HL-60/S4 treated with phorbol 12-myristate 13-acetate at 8.2 ng/mL for 4 days and 3 days (cell line): ENCODE results near the gene KIAA1958.

ENCODE experiments used
- in situ Hi-C: fragments of 300-500 bp; cut with MboI; formaldehyde crosslinking; loops from 2 replicates; pipeline ENCODE4 v1.15.0; 2022; ENCODE audit warnings: low sequenced_read_pairs

The KIAA1958 gene

DNA sequence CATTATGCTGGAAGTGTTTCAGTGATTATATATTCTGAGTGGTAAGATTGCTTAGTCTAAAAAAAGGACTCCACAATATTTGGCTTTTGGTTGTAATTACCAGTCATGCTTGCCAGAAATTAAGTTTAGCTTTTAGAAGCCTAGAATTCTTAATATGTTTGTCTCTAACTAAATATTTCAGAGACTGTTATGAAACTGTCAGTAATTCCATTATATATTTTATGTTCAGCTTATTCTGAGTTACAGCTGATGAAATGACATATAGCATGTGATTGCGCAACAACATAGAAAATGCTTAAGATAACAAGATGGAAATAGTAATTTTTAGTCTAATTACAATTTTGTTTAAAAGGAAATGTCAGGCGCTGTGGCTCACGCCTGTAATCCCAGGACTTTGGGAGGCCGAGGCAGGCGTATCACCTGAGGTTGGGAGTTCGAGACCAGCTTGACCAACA is 44.2 kb downstream of the KIAA1958 start:
- in situ Hi-C loops, result no loop called here

- in situ Hi-C loops, result no loop called here
Observed at GRCh38 chr9:112531666-112532282, 45.1 kb downstream of the KIAA1958 start.

DNA sequence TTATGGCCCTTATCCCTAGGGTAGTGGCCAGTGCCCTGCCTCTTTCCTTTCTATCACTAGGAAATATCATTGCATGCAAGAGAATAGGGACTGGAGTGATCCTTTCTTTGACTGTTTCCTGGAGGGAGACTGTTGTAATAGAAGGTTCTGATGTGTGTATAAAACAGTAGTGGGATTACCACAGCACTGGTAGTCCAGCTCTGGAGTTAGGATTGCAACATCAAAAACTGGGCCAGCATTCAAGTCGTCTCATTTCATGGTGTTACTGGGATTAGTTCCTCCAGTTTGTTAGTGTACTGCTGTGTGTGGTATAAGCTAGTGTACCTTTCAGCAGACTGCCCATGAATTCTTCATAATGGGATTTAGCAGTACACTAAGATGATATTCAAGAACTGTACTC is 45.8 kb downstream of the KIAA1958 start:
- in situ Hi-C loops, result no loop called here

- in situ Hi-C loops, result no loop called here
Observed at GRCh38 chr9:112533660-112534059, 47.0 kb downstream of the KIAA1958 start.

DNA sequence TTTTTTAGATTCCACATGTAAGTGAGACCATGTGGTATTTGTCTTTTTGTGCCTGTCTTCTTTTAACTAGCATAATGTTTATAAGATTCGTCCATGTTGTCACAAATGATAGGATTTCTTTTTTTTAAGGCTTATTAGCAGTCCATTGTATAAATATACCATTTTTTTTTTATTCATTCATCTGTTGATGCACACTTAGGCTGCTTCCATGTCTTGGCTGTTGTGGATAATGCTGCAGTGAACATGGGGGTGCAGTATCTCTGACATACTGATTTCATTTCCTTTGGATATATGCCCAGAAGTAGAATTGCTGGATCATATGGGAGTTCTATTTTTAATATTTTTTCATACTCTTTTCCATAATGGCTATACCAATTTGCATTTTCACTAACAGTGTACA is 48.7 kb downstream of the KIAA1958 start:
- in situ Hi-C loops, result no loop called here

DNA sequence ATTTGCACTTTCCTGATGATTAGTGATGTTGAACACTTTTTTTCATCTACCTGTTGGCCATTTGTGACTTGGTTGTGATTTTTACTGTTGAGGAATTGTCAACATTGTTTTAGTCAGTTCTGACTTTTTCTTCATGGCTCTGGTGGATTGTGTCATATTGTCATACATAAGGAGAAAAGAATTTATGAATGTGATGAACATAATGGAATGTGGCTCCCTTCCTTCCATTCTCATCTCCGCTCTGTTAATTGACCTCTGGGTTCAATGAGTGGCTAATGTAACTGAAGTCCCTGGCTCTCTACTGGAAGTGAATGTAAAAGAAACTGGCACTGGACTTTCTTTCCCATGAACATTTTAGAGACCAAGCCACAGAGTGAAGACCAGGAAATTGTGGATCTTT is 49.2 kb downstream of the KIAA1958 start:
- in situ Hi-C loops, result no loop called here

DNA sequence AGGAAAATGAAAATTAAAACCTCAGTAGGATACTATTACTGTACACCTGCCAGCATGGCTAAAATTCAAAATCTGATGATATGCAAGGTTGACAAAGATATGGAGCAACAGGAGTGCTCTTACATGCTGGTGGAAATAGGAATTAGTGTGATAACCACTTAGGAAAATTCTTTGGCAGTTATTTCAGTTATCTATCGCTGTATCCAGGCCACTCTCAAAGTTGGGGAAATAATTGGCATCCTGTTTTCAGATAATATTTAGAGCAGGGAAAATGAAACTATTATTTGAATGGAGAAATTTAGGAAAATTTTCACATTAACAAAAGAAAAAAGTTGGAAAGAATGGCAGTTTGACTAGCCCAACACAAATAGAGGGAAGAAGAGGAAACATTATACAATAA is 50.9 kb downstream of the KIAA1958 start:
- in situ Hi-C loops, result no loop called here

DNA sequence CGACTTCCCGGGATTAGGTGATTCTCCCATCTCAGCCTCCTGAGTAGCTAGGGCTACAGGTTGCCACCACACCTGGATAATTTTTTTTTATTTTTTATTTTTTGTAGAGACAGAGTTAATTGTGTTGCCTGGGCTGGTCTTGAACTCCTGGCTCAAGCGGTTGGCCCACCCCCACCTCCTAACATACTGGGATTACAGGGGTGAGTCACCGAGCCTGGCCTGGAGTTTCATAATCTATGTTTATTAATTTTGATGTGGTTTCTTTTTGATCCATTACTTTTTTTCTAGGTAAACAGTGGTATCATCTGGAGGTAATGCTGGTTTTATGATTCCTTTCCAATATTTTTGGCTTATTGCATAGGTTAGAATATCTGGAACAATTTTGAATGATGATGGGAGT is 54.2 kb downstream of the KIAA1958 start:
- in situ Hi-C loops, result no loop called here

DNA sequence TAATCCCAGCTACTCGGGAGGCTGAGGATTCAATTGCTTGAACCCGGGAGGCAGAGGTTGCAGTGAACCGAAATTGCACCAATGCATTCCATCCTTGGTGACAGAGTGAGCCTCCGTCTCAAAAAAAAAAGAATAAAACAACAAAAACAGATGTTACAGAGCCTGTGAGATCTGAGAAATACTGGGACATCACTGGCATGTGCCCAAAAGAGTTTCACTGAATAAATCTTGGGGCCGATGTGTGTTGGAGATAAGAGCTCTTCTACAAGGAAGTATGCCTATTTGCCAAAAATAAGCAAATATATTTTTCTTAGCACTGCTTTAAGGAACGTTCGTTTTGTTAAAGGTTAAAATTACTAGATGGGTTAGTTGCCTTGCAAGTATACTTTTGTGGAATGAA is 55.1 kb downstream of the KIAA1958 start:
- in situ Hi-C loops, result no loop called here

DNA sequence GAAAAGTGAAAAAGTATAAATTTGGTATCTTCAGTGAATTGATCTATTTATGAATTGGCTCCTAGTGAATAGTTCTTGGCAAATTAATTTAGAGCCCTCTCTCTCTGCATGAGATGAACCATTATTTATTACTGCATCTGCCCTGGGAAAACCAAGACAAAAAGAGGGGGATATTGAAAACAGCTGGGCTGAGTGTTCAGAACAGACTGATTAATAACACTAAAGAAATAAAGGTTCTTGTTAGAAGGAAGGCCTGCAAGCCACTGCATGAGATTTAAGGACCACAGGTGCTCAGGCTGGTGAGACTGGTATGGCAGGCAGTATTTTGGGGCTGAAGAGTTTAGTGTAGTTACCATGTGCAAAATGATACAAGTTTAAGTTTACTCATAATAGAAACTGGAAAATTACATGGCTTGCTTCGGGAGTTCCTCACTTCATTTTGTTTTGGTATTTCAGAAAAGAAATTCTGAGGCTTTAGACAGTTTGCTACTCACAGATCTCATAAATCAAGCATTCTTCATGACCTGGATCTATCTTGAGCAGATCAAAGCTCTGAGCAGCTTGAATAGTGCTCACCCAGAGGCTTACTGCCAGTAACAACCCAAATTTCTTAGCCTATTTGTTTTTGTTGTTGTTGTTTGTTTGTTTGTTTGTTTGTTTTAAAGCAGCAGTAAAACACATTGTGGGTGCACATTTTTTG is 56.1 kb downstream of the KIAA1958 start:
- in situ Hi-C loops, result no loop called here

DNA sequence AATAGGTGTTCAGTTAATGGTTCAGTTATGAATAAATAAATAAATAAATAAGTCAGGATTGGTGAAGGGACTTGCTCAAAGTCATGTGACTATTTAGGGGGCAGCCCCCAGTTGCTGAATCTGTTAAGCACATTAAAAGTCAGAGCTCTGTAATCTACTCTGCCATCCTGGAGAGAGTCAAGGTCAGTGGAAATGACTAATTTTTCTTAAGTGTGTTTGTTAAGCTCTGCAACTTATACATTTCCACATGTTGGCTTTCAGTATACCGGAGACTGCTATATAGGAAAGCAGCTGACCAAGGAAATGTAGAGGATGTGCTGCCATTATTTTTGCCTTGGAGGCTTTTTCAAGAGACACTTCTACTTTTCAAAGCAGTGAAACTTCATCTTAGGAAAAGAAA is 57.9 kb downstream of the KIAA1958 start:
- in situ Hi-C loops, result no loop called here

- in situ Hi-C loops, result no loop called here
Observed at GRCh38 chr9:112545237-112545636, 58.6 kb downstream of the KIAA1958 start.

DNA sequence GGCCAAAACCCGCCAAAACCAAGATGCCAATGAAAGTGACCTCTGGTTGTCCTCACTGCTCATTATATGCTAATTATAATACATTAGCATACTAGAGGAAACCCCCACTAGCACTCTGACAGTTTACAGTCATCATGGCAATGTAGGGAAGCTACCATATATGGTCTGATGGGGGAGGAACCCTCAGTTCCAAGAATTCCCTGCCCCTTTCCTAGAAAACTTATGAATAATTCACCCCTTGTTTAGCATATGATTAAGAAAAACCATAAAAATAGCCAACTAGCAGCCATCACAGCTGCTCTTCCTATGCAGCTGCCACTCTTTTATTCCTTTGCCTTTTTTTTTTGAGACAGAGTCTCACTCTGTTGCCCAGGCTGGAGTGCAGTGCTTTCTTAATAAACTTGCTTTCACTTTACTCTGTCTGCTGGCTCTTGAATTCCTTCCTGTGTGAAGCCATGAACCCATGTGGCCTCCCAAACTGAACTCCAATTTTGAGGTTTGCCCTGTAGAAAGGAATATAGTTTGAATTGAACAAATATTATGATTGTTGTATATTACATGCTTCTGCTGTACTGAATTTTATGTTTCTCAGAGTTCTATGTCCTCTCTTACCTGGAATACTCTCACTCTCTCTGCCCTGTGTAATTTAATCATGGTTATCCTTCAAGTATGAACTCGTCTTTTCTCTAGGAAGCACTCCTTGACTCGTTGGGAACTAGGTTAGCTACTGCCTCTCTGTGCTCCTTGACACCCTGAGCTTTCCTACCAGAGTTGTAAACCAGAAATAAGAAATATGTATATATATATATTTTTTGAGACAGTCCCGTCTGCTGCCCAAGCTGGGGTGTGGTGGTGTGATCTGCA is 59.8 kb downstream of the KIAA1958 start:
- in situ Hi-C loops, result no loop called here

GRCh38 chr9:112548051-112548440 is 61.4 kb downstream of the KIAA1958 start:
- in situ Hi-C loops, result no loop called here

- in situ Hi-C loops, result no loop called here
Observed at GRCh38 chr9:112548836-112549595, 62.4 kb downstream of the KIAA1958 start.

GRCh38 chr9:112550531-112550930 is 63.9 kb downstream of the KIAA1958 start:
- in situ Hi-C loops, result no loop called here

GRCh38 chr9:112551641-112552040 is 65.0 kb downstream of the KIAA1958 start:
- in situ Hi-C loops, result no loop called here

DNA sequence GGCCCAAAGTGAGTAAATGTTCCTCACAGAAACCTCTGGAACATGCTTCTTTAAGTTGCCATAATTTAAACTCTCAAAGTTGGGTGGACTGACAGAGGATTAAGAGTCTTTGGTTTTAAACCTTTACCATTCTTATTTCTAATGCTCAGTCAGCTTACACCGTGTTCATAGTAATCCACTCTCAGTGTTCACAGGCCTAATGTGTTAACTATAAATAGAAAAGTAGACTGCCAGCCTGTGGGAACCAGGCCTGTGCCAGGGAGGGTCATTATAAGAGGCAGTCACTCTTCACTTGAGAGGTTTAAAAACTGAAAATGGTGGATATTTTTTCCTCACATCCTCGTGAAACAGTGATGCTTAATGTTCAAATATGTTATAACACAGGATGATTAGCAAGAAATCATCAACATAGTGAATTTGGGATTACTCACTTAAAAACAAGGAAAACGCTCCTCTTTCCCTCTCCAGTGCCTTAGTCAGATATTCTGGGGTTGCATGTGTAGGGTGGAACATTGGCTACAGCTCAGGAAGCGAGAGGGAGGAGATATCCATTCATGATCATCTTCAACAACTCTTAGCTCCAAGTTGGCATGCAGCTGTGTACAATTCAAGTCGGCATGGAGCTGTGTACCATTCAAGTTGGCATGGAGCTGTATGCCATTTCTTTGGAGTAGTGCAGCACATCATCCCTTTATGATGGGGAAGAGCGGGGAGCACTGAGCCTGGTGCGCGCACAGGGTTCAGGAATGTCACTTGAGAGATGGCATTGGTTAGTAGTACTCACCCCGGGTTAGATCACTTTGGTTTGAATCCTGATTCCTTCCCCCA is 65.8 kb downstream of the KIAA1958 start:
- in situ Hi-C loops, result no loop called here

DNA sequence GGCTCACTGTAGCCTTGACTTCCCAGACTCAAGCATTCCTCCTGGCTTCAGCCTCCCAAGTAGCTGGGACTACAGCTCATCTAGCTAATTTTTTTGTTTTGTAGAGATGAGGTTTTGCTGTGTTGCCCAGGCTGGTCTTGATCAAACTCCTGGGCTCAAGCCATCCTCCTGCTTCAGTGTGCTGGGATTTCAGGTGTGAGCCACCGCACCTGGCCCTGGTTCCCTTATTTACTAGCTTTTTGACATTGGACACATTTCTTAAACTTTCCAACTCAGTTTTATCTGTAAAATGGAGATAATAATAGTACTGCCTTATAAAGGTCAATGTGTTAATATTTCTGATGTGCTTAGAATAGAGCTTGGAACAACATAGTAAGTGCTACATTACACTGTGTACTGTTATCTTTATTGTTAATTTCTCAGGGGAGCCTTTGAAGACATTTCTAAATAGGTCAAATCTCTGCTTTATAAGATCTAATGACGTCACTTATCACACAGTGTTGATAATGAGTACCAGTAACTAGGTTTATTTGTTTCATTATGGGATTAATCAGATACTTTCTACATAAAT is 66.7 kb downstream of the KIAA1958 start:
- in situ Hi-C loops, result no loop called here

GRCh38 chr9:112554516-112554915 is 67.9 kb downstream of the KIAA1958 start:
- in situ Hi-C loops, result no loop called here
